PC-9 (cell line): ENCODE measurements around the gene CENPP.

Experiments
- EZH2 ChIP-seq: fragments of 200-600 bp; sonication (generic); IDR thresholded peaks from 2 replicates; pipeline ENCODE4 v1.8.0; 2017; ENCODE audit warnings: antibody characterized with exemption, low read depth
- TF ChIP-seq, protein P1 (sequence below): fragments of 200-600 bp; sonication (generic); conservative IDR thresholded peaks from 2 replicates; pipeline ENCODE4 v1.6.1; 2017; ENCODE audit warnings: mixed run types, antibody characterized with exemption, mild to moderate bottlenecking, moderate library complexity

DNA sequence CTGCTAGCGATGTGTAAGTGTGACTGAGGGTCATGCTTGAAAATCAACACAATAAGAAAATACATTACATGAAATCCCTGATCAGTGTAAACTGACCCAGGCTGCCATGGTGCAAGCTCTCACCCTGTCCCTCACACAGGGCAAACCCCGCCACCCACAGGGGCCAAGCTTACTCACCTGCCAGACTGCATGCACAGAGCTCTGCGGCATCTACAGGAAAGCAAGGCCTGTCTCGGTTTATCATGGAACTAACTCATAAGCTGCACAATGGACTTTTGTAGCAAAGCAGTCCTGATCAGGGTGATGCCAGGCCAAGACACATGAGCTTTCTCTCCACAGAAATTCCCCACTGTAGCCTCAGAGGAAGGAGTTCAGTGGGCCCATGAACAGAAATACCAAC, 334.5 kb downstream of the CENPP start:
- TF ChIP-seq, protein P1, sequence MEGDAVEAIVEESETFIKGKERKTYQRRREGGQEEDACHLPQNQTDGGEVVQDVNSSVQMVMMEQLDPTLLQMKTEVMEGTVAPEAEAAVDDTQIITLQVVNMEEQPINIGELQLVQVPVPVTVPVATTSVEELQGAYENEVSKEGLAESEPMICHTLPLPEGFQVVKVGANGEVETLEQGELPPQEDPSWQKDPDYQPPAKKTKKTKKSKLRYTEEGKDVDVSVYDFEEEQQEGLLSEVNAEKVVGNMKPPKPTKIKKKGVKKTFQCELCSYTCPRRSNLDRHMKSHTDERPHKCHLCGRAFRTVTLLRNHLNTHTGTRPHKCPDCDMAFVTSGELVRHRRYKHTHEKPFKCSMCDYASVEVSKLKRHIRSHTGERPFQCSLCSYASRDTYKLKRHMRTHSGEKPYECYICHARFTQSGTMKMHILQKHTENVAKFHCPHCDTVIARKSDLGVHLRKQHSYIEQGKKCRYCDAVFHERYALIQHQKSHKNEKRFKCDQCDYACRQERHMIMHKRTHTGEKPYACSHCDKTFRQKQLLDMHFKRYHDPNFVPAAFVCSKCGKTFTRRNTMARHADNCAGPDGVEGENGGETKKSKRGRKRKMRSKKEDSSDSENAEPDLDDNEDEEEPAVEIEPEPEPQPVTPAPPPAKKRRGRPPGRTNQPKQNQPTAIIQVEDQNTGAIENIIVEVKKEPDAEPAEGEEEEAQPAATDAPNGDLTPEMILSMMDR = no peak
- no peak for TF ChIP-seq EZH2
